HepG2 (cell line): ENCODE measurements around the gene LARP1. TPM values are rescaled to one million over a fixed set of nuclear protein-coding genes. Genes with fewer than 3 reads are reported as not detected.

Source experiments
- ATAC-seq: fragments of 200-7000 bp; cut with Tn5 transposase; 3 replicates; pipeline ENCODE4 v1.9.1; 2020; ENCODE audit warnings: mild to moderate bottlenecking, moderate library complexity
- BruUV-seq: library from RNA; stranded (reverse); fragments of 400-500 nt; replicated peaks from 2 replicates; lab custom pipeline; 2021; lab: Mats Ljungman, UMichigan
- CTCF ChIA-PET: fragments of 300-600 bp; formaldehyde crosslinking; extraction: SDS; loops from one replicate; lab custom pipeline; 2021; ENCODE audit warnings: low total read pairs, inconsistent platforms, low intra/inter-chr PET ratio; lab: Yijun Ruan, JAX
- POLR2A ChIA-PET: fragments of 350-600 bp; sonication (Branson Sonifier 250); formaldehyde crosslinking; loops from one replicate; lab custom pipeline; 2020; ENCODE audit warnings: antibody characterized with exemption, inconsistent platforms; lab: Yijun Ruan, JAX
- DNase-seq: peaks from one replicate; pipeline ENCODE4 v3.0.0-alpha.2; 2015; ENCODE audit warnings: low spot score
- FAIRE-seq: peaks from 3 replicates; lab custom pipeline; 2011; peaks lifted over from hg19 to GRCh38; lab: Jason Lieb, UNC
- H2AFZ ChIP-seq: one replicate; pipeline ENCODE4 v1.6.1; 2011; ENCODE audit warnings: low read length, inconsistent platforms
- H3K27ac ChIP-seq: fragments of 300-600 bp; 3 replicates; pipeline ENCODE4 v1.8.0; 2011; ENCODE audit warnings: mixed run types, mild to moderate bottlenecking, mixed read lengths, low read length, inconsistent platforms; ENCODE audit not compliant: insufficient read depth; ENCODE audit errors: extremely low read length
- H3K27me3 ChIP-seq, 2 experiments: fragments of 200-600 bp in 1 of 2; 2 replicates in 1 of 2; 3 replicates in 1 of 2; pipeline versions ENCODE4 v1.6.0 to v1.8.0; 2011; ENCODE audit warnings: low read length in 2 of 2, mild to moderate bottlenecking in 2 of 2, moderate library complexity in 2 of 2, inconsistent platforms in 1 of 2; ENCODE audit not compliant: insufficient read depth in 2 of 2, control insufficient read depth in 1 of 2
- H3K36me3 ChIP-seq, 2 experiments: fragments of 200-600 bp in 1 of 2; replicated peaks in 1 of 2; 2 replicates in 1 of 2; 3 replicates in 1 of 2; pipeline versions ENCODE4 v1.5.1 to v1.8.0; 2011; ENCODE audit warnings: low read length in 2 of 2, inconsistent platforms in 1 of 2; ENCODE audit not compliant: insufficient read depth in 2 of 2, control insufficient read depth in 1 of 2
- H3K4me1 ChIP-seq: 2 replicates; pipeline ENCODE4 v1.5.1; 2012; ENCODE audit warnings: low read length, inconsistent platforms; ENCODE audit not compliant: insufficient read depth
- H3K4me2 ChIP-seq: 2 replicates; pipeline ENCODE4 v1.6.0; 2011; ENCODE audit warnings: low read depth, low read length, inconsistent platforms
- H3K4me3 ChIP-seq, 3 experiments: fragments of 200-600 bp in 1 of 3; sonication (generic), shearing (Covaris generic) in 1 of 3; replicated peaks in 1 of 3; 2 replicates each; pipeline ENCODE4 v1.5.1; 2011 to 2016; ENCODE audit warnings: low read length in 3 of 3, inconsistent platforms in 2 of 3, low read depth in 2 of 3, mild to moderate bottlenecking in 2 of 3, control low read depth in 1 of 3, mixed read lengths in 1 of 3; ENCODE audit not compliant: insufficient read depth in 1 of 3
- H3K79me2 ChIP-seq: one replicate; pipeline ENCODE4 v1.6.1; 2011; ENCODE audit warnings: low read length, inconsistent platforms; ENCODE audit not compliant: insufficient read depth
- H3K9ac ChIP-seq: 2 replicates; pipeline ENCODE4 v1.6.0; 2011; ENCODE audit warnings: mild to moderate bottlenecking, low read depth, low read length, inconsistent platforms; ENCODE audit not compliant: insufficient read depth
- H3K9me3 ChIP-seq: 2 replicates; pipeline ENCODE4 v1.5.1; 2012; ENCODE audit warnings: mild to moderate bottlenecking, low read length
- H4K20me1 ChIP-seq: 2 replicates; pipeline ENCODE4 v1.6.0; 2011; ENCODE audit warnings: inconsistent platforms, mild to moderate bottlenecking, low read length, moderate library complexity; ENCODE audit not compliant: insufficient read depth
- GATAD1 ChIP-seq: IDR thresholded peaks from 2 replicates; pipeline ENCODE4 v1.6.1; 2016; ENCODE audit warnings: missing genetic modification reagents, missing compliant biosample characterization
- MAZ ChIP-seq, 2 experiments: sonication (generic) in 1 of 2; formaldehyde crosslinking in 1 of 2; IDR thresholded peaks; 2 replicates each; pipeline versions ENCODE4 v1.5.0 to v1.6.1; 2012 to 2020; ENCODE audit warnings: low read depth in 2 of 2, mild to moderate bottlenecking in 2 of 2, borderline replicate concordance in 1 of 2, improper control_type of control experiment in 1 of 2, low read length in 1 of 2, missing genetic modification reagents in 1 of 2, moderate library complexity in 1 of 2
- MBD4 ChIP-seq: IDR thresholded peaks from 2 replicates; pipeline ENCODE4 v1.6.1; 2012; ENCODE audit warnings: low read length, inconsistent platforms, borderline replicate concordance
- MYC ChIP-seq: sonication (generic); formaldehyde crosslinking; IDR thresholded peaks from 2 replicates; pipeline ENCODE4 v1.9.0; 2021; ENCODE audit warnings: missing genetic modification reagents, borderline replicate concordance
- NCOA2 ChIP-seq: sonication (generic); formaldehyde crosslinking; IDR thresholded peaks from 2 replicates; pipeline ENCODE4 v1.8.0; 2022; ENCODE audit warnings: inconsistent platforms
- SMARCC2 ChIP-seq: fragments of 450-650 bp; IDR thresholded peaks from 2 replicates; pipeline ENCODE4 v1.6.1; 2017; ENCODE audit warnings: antibody characterized with exemption, mild to moderate bottlenecking
- TP53 ChIP-seq: sonication (generic); formaldehyde crosslinking; conservative IDR thresholded peaks from 2 replicates; pipeline ENCODE4 v1.4.0; 2020; ENCODE audit warnings: missing genetic modification reagents
- ZNF256 ChIP-seq: sonication (generic); formaldehyde crosslinking; conservative IDR thresholded peaks from 2 replicates; pipeline ENCODE4 v1.4.0; 2020; ENCODE audit warnings: missing genetic modification reagents
- ZNF749 ChIP-seq: sonication (generic); formaldehyde crosslinking; IDR thresholded peaks from 2 replicates; pipeline ENCODE4 v1.8.0; 2022; ENCODE audit warnings: mild to moderate bottlenecking, missing genetic modification reagents, moderate library complexity, borderline replicate concordance
- WGBS: methylation state at CpG from one replicate; pipeline ENCODE4 v1.1.6; 2017; ENCODE audit warnings: low lambda C conversion rate; 5-methylcytosine and 5-hydroxymethylcytosine counted together
- in situ Hi-C: cut with HindIII; loops from 2 replicates; pipeline ENCODE4 v1.10.0; 2017; ENCODE audit warnings: low pct_unique_long_range_greater_than_20kb; ENCODE audit not compliant: extremely low pct_ligation_motif_present
- intact Hi-C: fragments of 100-400 bp; cut with micrococcal nuclease; formaldehyde crosslinking; loops from one replicate; pipeline ENCODE4 v1.10.0; 2022; ENCODE audit not compliant: unreplicated experiment
- microRNA counts: library from miRNA; unstranded; fragments of <30 nt; microRNA quantifications from one replicate; lab custom pipeline; 2015
- microRNA-seq: library from miRNA; unstranded; fragments of <30 nt; microRNA quantifications from one replicate; pipeline ENCODE4, GENCODE V29; 2020
- polyA plus RNA-seq, 8 experiments: library from polyadenylated mRNA; depleted of rRNA in 3 of 8; stranded (reverse) in 7 of 8; unstranded in 1 of 8; fragments of >200 nt; fragmentation: Illumina TruSeq in 4 of 8; extraction: Trizol in 4 of 8; gene quantifications; 2 replicates each; pipeline versions ENCODE4 v1.2.1 to v1.2.3, GENCODE V29; 2011 to 2016; ENCODE audit warnings: low read depth in 4 of 8, missing spikeins in 1 of 8, mixed read lengths in 1 of 8; ENCODE audit not compliant: insufficient read depth in 1 of 8
- small RNA-seq, 3 experiments: library from RNA; depleted of rRNA; stranded (forward); fragments of <200 nt; gene quantifications; one replicate each; pipeline ENCODE3, GENCODE V24; 2012; ENCODE audit warnings: low read depth in 2 of 3, low replicate concordance in 1 of 3; ENCODE audit not compliant: insufficient read length in 3 of 3, insufficient read depth in 2 of 3
- total RNA-seq, 5 experiments: library from RNA; depleted of rRNA; stranded (reverse); fragments of >200 nt; fragmentation: Illumina TruSeq; extraction: Trizol; gene quantifications; 2 replicates each; pipeline ENCODE4 v1.2.3, GENCODE V29; 2016; ENCODE audit warnings: low read depth in 1 of 5
- TF ChIP-seq, protein P1 (sequence below): sonication (generic); formaldehyde crosslinking; IDR thresholded peaks from 2 replicates; pipeline ENCODE4 v1.5.0; 2020; ENCODE audit warnings: missing genetic modification reagents
- TF ChIP-seq, protein P2 (sequence below): sonication (generic); formaldehyde crosslinking; conservative IDR thresholded peaks from 2 replicates; pipeline ENCODE4 v1.8.0; 2022; ENCODE audit warnings: missing genetic modification reagents
- TF ChIP-seq, protein P3 (sequence below): IDR thresholded peaks from 2 replicates; pipeline ENCODE4 v1.6.1; 2016

LARP1 gene
- total and polyA plus RNA-seq, 2 of the 13 experiments (the other 11 are each of a cell fraction or from before 2014, with no cell fraction given) = 45.2 to 61.4 TPM

DNA sequence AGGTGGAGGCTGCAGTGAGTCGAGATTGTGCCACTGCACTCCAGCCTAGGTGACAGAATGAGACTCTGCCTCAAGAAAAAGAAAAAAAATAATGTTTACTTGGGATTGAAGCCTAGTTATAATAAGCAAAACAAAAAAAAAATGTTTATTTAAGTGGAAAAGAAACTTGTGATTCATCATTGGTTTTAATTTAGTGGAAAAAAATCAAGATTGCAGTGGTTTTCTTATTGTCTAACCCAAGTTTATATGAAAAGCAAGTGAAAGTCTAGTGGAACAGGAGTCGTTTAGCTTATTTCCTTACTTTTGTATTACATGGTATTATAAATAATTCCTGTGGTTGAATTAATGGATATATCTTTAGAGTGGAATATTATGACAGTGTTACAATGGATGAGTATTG lies 111.7 kb downstream of the LARP1 start:
- ATAC-seq = no peak
- CTCF ChIA-PET = no interaction called here
- Histone ChIP-seq H3K4me1 (peaks cover 37% of the 10 kb centered on the region), H3K27ac (no peak overlapping the region), H3K4me3 (no peak overlapping the region), H3K27me3 (no peaks in the 10 kb centered on the region), H3K36me3 (peaks cover 7 to 56% of the 10 kb centered on the region in 2 experiments), H2AFZ (no peak overlapping the region), H3K4me2 (no peak overlapping the region), H3K9me3 (no peaks in the 10 kb centered on the region), H3K9ac (no peak overlapping the region), H3K79me2 (peaks cover 41% of the 10 kb centered on the region), H4K20me1 (peaks cover 18% of the 10 kb centered on the region; the same call in 1 of the 2 replicates)
- in situ Hi-C loops = no loop called here
- no TSS peak for BruUV-seq
- no peak for DNase-seq
- POLR2A ChIA-PET = no interaction called here
- intact Hi-C loops = no loop called here
- WGBS = 97% methylated on average over 2 of the region's 2 CpGs
- no peak for FAIRE-seq
- TF ChIP-seq MBD4 (no peak), MYC (CRISPR knock-in tag) (no peak), NCOA2 (no peak), TP53 (CRISPR knock-in tag) (no peak), ZNF256 (CRISPR knock-in tag) (no peak), MAZ (IDR thresholded peaks at IDR 0.05; ENCODE audit: borderline replicate concordance, low read depth, low read length) (no peak), MAZ (CRISPR knock-in tag; IDR thresholded peaks at IDR 0.05; ENCODE audit: low read depth) (no peak), ZNF749 (CRISPR knock-in tag) (no peak), SMARCC2 (no peak), GATAD1 (CRISPR knock-in tag) (no peak)
- TF ChIP-seq, protein P1, sequence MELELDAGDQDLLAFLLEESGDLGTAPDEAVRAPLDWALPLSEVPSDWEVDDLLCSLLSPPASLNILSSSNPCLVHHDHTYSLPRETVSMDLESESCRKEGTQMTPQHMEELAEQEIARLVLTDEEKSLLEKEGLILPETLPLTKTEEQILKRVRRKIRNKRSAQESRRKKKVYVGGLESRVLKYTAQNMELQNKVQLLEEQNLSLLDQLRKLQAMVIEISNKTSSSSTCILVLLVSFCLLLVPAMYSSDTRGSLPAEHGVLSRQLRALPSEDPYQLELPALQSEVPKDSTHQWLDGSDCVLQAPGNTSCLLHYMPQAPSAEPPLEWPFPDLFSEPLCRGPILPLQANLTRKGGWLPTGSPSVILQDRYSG (CRISPR knock-in tag) = no peak
- TF ChIP-seq, protein P2, sequence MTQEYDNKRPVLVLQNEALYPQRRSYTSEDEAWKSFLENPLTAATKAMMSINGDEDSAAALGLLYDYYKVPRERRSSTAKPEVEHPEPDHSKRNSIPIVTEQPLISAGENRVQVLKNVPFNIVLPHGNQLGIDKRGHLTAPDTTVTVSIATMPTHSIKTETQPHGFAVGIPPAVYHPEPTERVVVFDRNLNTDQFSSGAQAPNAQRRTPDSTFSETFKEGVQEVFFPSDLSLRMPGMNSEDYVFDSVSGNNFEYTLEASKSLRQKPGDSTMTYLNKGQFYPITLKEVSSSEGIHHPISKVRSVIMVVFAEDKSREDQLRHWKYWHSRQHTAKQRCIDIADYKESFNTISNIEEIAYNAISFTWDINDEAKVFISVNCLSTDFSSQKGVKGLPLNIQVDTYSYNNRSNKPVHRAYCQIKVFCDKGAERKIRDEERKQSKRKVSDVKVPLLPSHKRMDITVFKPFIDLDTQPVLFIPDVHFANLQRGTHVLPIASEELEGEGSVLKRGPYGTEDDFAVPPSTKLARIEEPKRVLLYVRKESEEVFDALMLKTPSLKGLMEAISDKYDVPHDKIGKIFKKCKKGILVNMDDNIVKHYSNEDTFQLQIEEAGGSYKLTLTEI (CRISPR knock-in tag) = no peak
- TF ChIP-seq, protein P3, sequence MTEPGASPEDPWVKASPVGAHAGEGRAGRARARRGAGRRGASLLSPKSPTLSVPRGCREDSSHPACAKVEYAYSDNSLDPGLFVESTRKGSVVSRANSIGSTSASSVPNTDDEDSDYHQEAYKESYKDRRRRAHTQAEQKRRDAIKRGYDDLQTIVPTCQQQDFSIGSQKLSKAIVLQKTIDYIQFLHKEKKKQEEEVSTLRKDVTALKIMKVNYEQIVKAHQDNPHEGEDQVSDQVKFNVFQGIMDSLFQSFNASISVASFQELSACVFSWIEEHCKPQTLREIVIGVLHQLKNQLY (CRISPR knock-in tag) = no peak

MicroRNA genes within 50 kb of the gene (microRNA counts, 767-probe panel; counts per million panel counts)
- microRNA hsa-miR-378h (lab: Ali Mortazavi, UCI) = not detected

Small RNA genes within 50 kb of the gene (microRNA-seq; reads per million reads assigned to microRNA genes)
- gene MIR378H = not detected

Small RNA genes within 50 kb of the gene (small RNA-seq; reads per million reads assigned to genes)
- gene MIR378H = 0 reads per million in 3 experiments
- 0 reads per million in 3 experiments for gene RF00019

Other genes with a start within 250 kb of the LARP1 start
- gene FAXDC2, start 95.2 kb downstream of the LARP1 start, total RNA-seq (2016; rRNA removed; fragmentation: Illumina TruSeq; extraction: Trizol) = 3.0 and 4.7 TPM in 2 replicates
- 49.5 and 58.8 TPM in 2 replicates for gene FAXDC2, start 95.2 kb downstream of the LARP1 start, polyA plus RNA-seq (2011; rRNA removed)
- gene CNOT8, start 103.2 kb downstream of the LARP1 start, total RNA-seq (2016; rRNA removed; fragmentation: Illumina TruSeq; extraction: Trizol) = 37.1 and 50.3 TPM in 2 replicates
- gene CNOT8, start 103.2 kb downstream of the LARP1 start, polyA plus RNA-seq (2011; rRNA removed) = 63.8 and 74.9 TPM in 2 replicates
- 28.6 and 52.8 TPM in 2 replicates for gene GEMIN5, start 182.8 kb downstream of the LARP1 start, total RNA-seq (2016; rRNA removed; fragmentation: Illumina TruSeq; extraction: Trizol)
- gene GEMIN5, start 182.8 kb downstream of the LARP1 start, polyA plus RNA-seq (2011; rRNA removed) = 6.6 and 7.1 TPM in 2 replicates
- 84.8 and 118 TPM in 2 replicates for gene MRPL22, start 185.7 kb downstream of the LARP1 start, total RNA-seq (2016; rRNA removed; fragmentation: Illumina TruSeq; extraction: Trizol)
- 55.1 and 66.8 TPM in 2 replicates for gene MRPL22, start 185.7 kb downstream of the LARP1 start, polyA plus RNA-seq (2011; rRNA removed)